Panc1 (cell line): Measurements from ENCODE around the gene SERINC4. TPM values are rescaled to one million over a fixed set of nuclear protein-coding genes. Genes with fewer than 3 reads are reported as not detected.
"Not testable (repeated sequence)": the region's sequence is repeated elsewhere in the genome, so short reads cannot be mapped to it uniquely, and the experiment has no call there.

Experiments
- ATAC-seq: fragments of 200-7000 bp; cut with Tn5 transposase; 2 replicates; pipeline ENCODE4 v1.9.1; 2020; ENCODE audit warnings: mild to moderate bottlenecking, moderate library complexity
- Bru-seq: library from RNA; stranded (reverse); fragments of 400-500 nt; gene quantifications from one replicate; lab custom pipeline; 2021; lab: Mats Ljungman, UMichigan
- BruChase-seq, 2 experiments: library from RNA; stranded (reverse); fragments of 400-500 nt; gene quantifications; one replicate each; lab custom pipeline; 2021; lab: Mats Ljungman, UMichigan
- BruUV-seq: library from RNA; stranded (reverse); fragments of 400-500 nt; replicated peaks from 2 replicates; lab custom pipeline; 2021; lab: Mats Ljungman, UMichigan
- CTCF ChIA-PET: fragments of 300-600 bp; sonication (Branson Sonifier 250); formaldehyde crosslinking; loops from one replicate; lab custom pipeline; 2022; ENCODE audit warnings: antibody characterized with exemption; lab: Charles Lee
- POLR2A ChIA-PET: fragments of 300-600 bp; sonication (Branson Sonifier 250); formaldehyde crosslinking; loops from one replicate; lab custom pipeline; 2022; ENCODE audit warnings: antibody characterized with exemption; lab: Charles Lee
- DNase-seq: peaks from one replicate; pipeline ENCODE4 v3.0.0-alpha.2; 2010; ENCODE audit warnings: low read depth, low spot score
- H3K27ac ChIP-seq: 2 replicates; pipeline ENCODE4 v1.5.1; 2011; ENCODE audit warnings: mild to moderate bottlenecking, low read length, inconsistent platforms
- H3K27me3 ChIP-seq: fragments of 200-500 bp; sonication (Bioruptor generic); 2 replicates; pipeline ENCODE4 v1.6.0; 2014; ENCODE audit warnings: low read length, inconsistent platforms; ENCODE audit not compliant: control insufficient read depth, insufficient read depth
- H3K36me3 ChIP-seq: fragments of 200-500 bp; sonication (Bioruptor generic); 2 replicates; pipeline ENCODE4 v1.5.1; 2014; ENCODE audit warnings: inconsistent platforms, mild to moderate bottlenecking, low read length, moderate library complexity; ENCODE audit not compliant: control insufficient read depth, insufficient read depth
- H3K4me1 ChIP-seq: 2 replicates; pipeline ENCODE4 v1.5.1; 2011; ENCODE audit warnings: inconsistent platforms, mild to moderate bottlenecking, low read length, moderate library complexity; ENCODE audit not compliant: control insufficient read depth, insufficient read depth
- H3K4me3 ChIP-seq, 2 experiments: 2 replicates each; pipeline ENCODE4 v1.5.1; 2011 to 2012; ENCODE audit warnings: low read depth in 2 of 2, low read length in 2 of 2, mild to moderate bottlenecking in 2 of 2, inconsistent platforms in 1 of 2, moderate library complexity in 1 of 2
- H3K9me3 ChIP-seq: fragments of 200-500 bp; sonication (Bioruptor generic); 2 replicates; pipeline ENCODE4 v1.5.1; 2014; ENCODE audit warnings: low read depth, mild to moderate bottlenecking, inconsistent platforms, low read length, moderate library complexity; ENCODE audit not compliant: control insufficient read depth, insufficient read depth
- CTCF ChIP-seq: fragments of 450-650 bp; IDR thresholded peaks from 2 replicates; pipeline ENCODE4 v1.5.1; 2017; ENCODE audit warnings: mild to moderate bottlenecking
- POLR2AphosphoS5 ChIP-seq: IDR thresholded peaks from 2 replicates; pipeline ENCODE4 v1.6.1; 2012; ENCODE audit warnings: mild to moderate bottlenecking, low read depth, low read length, moderate library complexity
- REST ChIP-seq, 2 experiments: IDR thresholded peaks; 2 replicates each; pipeline ENCODE4 v1.6.1; 2011 to 2012; ENCODE audit warnings: low read depth in 2 of 2, control low read depth in 1 of 2, low read length in 1 of 2, mild to moderate bottlenecking in 1 of 2, moderate library complexity in 1 of 2; ENCODE audit not compliant: insufficient read depth in 1 of 2
- SIN3A ChIP-seq: IDR thresholded peaks from 2 replicates; pipeline ENCODE4 v1.6.1; 2012; ENCODE audit warnings: low read depth, mild to moderate bottlenecking, low read length, moderate library complexity, borderline replicate concordance; ENCODE audit not compliant: insufficient read depth
- TCF7L2 ChIP-seq: IDR thresholded peaks from 2 replicates; pipeline ENCODE4 v1.6.1; 2011; ENCODE audit warnings: mild to moderate bottlenecking, low read depth, low read length, inconsistent platforms
- in situ Hi-C: cut with HindIII; loops from 2 replicates; pipeline ENCODE4 v1.10.0; 2016; ENCODE audit warnings: low sequenced_read_pairs, low pct_unique_long_range_greater_than_20kb
- intact Hi-C: fragments of 100-400 bp; cut with micrococcal nuclease; formaldehyde crosslinking; loops from one replicate; pipeline ENCODE4 v1.10.0; 2022; ENCODE audit not compliant: unreplicated experiment
- long read RNA-seq: library from polyadenylated mRNA; unstranded; transcript quantifications from one replicate; pipeline ENCODE4 v2.0.0, GENCODE V29; 2021; ENCODE audit not compliant: unreplicated experiment
- polyA plus RNA-seq: library from polyadenylated mRNA; unstranded; fragments of >200 nt; gene quantifications from one replicate; pipeline ENCODE4 v1.2.1, GENCODE V29; 2012; ENCODE audit warnings: missing spikeins; ENCODE audit not compliant: insufficient read length
- total RNA-seq: library from RNA; stranded (reverse); gene quantifications from one replicate; pipeline ENCODE4 v1.2.1, GENCODE V29; 2021; ENCODE audit not compliant: unreplicated experiment

Gene SERINC4
- total RNA-seq (not detected), Bru-seq, nascent RNA (percentile 23 among the genes with signal in this experiment), BruChase-seq, experiment 1, labeled RNA remaining after a 2-hour chase (percentile 21 among the genes with signal in this experiment), BruChase-seq, experiment 2, labeled RNA remaining after a 6-hour chase (percentile 29 among the genes with signal in this experiment)
- polyA plus RNA-seq = 0.18 TPM
- long read RNA-seq, partial matches to known transcripts = 0 of 1 reads
- long read RNA-seq, other reads (novel, unspliced or antisense) = 1 of 1 reads

- intact Hi-C loops = no loop called here
- Histone ChIP-seq H3K4me3 (peak within 1 kb of the TSS; percentile 93 to 100), H3K36me3 (peaks cover 14% of the 10 kb centered on the region), H3K27me3 (no peaks in the 10 kb centered on the region), H3K27ac (peak within 1 kb of the TSS; percentile 93), H3K4me1 (peaks cover 38% of the 10 kb centered on the region), H3K9me3 (no peaks in the 10 kb centered on the region)
- 0 out of 2 replicates have a peak, but pooled peaks have one; percentile 4 for ATAC-seq
- TF ChIP-seq TCF7L2 = no peak
- no peak for TF ChIP-seq REST (IDR thresholded peaks at IDR 0.05; ENCODE audit: insufficient read depth in 1 of 2, low read depth in 2 of 2, low read length in 1 of 2)
- TF ChIP-seq CTCF = no peak
- no peak for TF ChIP-seq POLR2AphosphoS5
- TF ChIP-seq SIN3A = no peak
- no peak for DNase-seq
- ChIA-PET POLR2A (interaction anchor here (0.9 kb wide), 1 partner anchor 28 kb away, joined by 4 read pairs; no protein-coding TSS in a partner anchor), CTCF (no interaction called here)
- in situ Hi-C loops = no loop called here
- no TSS peak for BruUV-seq
Observed at GRCh38 chr15:43799945-43800285, at the start of gene SERINC4. Gene SERINC4, minus strand, starts transcription at chr15:43800220. Its CDS starts 234 bp downstream, at chr15:43799986.

GRCh38 chr15:43845421-43845820 is 45.4 kb upstream of the SERINC4 start:
- DNase-seq = no peak
- Histone ChIP-seq H3K27me3 (no peaks in the 10 kb centered on the region), H3K4me1 (no peaks in the 10 kb centered on the region), H3K36me3 (peaks cover 13% of the 10 kb centered on the region; the same call in 1 of the 2 replicates), H3K27ac (no peak overlapping the region), H3K4me3 (no peak overlapping the region), H3K9me3 (no peaks in the 10 kb centered on the region)
- no peak for TF ChIP-seq CTCF
- TF ChIP-seq TCF7L2 = no peak
- no peak for TF ChIP-seq POLR2AphosphoS5
- no peak for TF ChIP-seq SIN3A
- TF ChIP-seq REST (IDR thresholded peaks at IDR 0.05; ENCODE audit: insufficient read depth in 1 of 2, low read depth in 2 of 2, low read length in 1 of 2) = no peak
- BruUV-seq = no TSS peak
- ATAC-seq = no peak
- POLR2A ChIA-PET = interaction anchor here (0.7 kb wide), 1 partner anchor 345 kb away, joined by 5 read pairs; no protein-coding TSS in a partner anchor
- CTCF ChIA-PET = no interaction called here
- in situ Hi-C loops (no loop called here), intact Hi-C loops (no loop called here)

- CTCF ChIA-PET = interaction anchor here (0.7 kb wide), 1 partner anchor 159 kb away, joined by 6 read pairs; no protein-coding TSS in a partner anchor
- DNase-seq, H3K27me3 ChIP-seq, BruUV-seq, H3K4me1 ChIP-seq, ATAC-seq, H3K4me3 ChIP-seq, in situ Hi-C loops, intact Hi-C loops, H3K36me3 ChIP-seq, H3K27ac ChIP-seq, H3K9me3 ChIP-seq, POLR2A ChIA-PET: not testable (repeated sequence)
Observed at GRCh38 chr15:43832485-43832884, 32.5 kb upstream of the SERINC4 start.
